B cell (primary cell): Measurements from ENCODE around the gene GPR4. TPM values are rescaled to one million over a fixed set of nuclear protein-coding genes. Genes with fewer than 3 reads are reported as not detected.

Experiments used
- ATAC-seq: fragments of 200-7000 bp; cut with Tn5 transposase; one replicate; pipeline ENCODE4 v1.10.0; 2021; ENCODE audit warnings: low read depth, mild to moderate bottlenecking, moderate number of reproducible peaks, moderate library complexity
- CTCF ChIA-PET: fragments of 350-600 bp; sonication (Branson Sonifier 250); formaldehyde crosslinking; loops from one replicate; lab custom pipeline; 2021; ENCODE audit warnings: antibody characterized with exemption, inconsistent platforms; lab: Charles Lee
- POLR2A ChIA-PET: fragments of 350-600 bp; sonication (Branson Sonifier 250); formaldehyde crosslinking; loops from one replicate; lab custom pipeline; 2021; ENCODE audit warnings: antibody characterized with exemption; lab: Charles Lee
- DNase-seq: peaks from one replicate; pipeline ENCODE4 v3.0.0; 2013
- H2AFZ ChIP-seq: 2 replicates; pipeline ENCODE4 v1.6.1; 2012; ENCODE audit warnings: mild to moderate bottlenecking, low read depth, low read length; ENCODE audit not compliant: insufficient read depth, poor library complexity, severe bottlenecking
- H3K27ac ChIP-seq, 2 donors: 1 replicate in 1 of 2; 2 replicates in 1 of 2; pipeline ENCODE4 v1.5.1; 2012 to 2013; ENCODE audit warnings: low read length in 2 of 2, mild to moderate bottlenecking in 2 of 2, moderate library complexity in 1 of 2
- H3K27me3 ChIP-seq, 4 experiments: fragments of 200-600 bp in 1 of 4; sonication (generic) in 1 of 4; replicated peaks in 1 of 4; 1 replicate in 2 of 4; 2 replicates in 2 of 4; pipeline versions ENCODE4 v1.6.1 to v1.7.0; 2013 to 2016; ENCODE audit warnings: low read length in 3 of 4, mild to moderate bottlenecking in 2 of 4, mixed read lengths in 1 of 4, moderate library complexity in 1 of 4; ENCODE audit not compliant: insufficient read depth in 4 of 4, control insufficient read depth in 3 of 4; ENCODE audit errors: control extremely low read depth in 1 of 4
- H3K36me3 ChIP-seq, 2 experiments: replicated peaks in 1 of 2; 1 replicate in 1 of 2; 2 replicates in 1 of 2; pipeline versions ENCODE4 v1.6.1 to v1.7.1; 2013; ENCODE audit warnings: low read length in 1 of 2; ENCODE audit not compliant: insufficient read depth in 2 of 2, control insufficient read depth in 1 of 2; ENCODE audit errors: control extremely low read depth in 1 of 2, extremely low read depth in 1 of 2
- H3K4me1 ChIP-seq, 2 donors: fragments of 200-600 bp in 1 of 2; sonication (generic) in 1 of 2; 1 replicate in 1 of 2; 2 replicates in 1 of 2; pipeline versions ENCODE4 v1.5.1 to v1.6.1; 2013 to 2017; ENCODE audit warnings: low read length in 2 of 2; ENCODE audit not compliant: control insufficient read depth in 2 of 2, insufficient read depth in 2 of 2
- H3K4me2 ChIP-seq: replicated peaks from 2 replicates; pipeline ENCODE3; 2012; ENCODE audit warnings: mild to moderate bottlenecking, low read depth, low read length; ENCODE audit not compliant: poor library complexity, severe bottlenecking
- H3K4me3 ChIP-seq, 5 experiments: fragments of 200-600 bp in 1 of 5; sonication (generic) in 1 of 5; 1 replicate in 3 of 5; 2 replicates in 2 of 5; pipeline versions ENCODE4 v1.5.1 to v1.7.0; 2011 to 2016; ENCODE audit warnings: low read length in 4 of 5, mild to moderate bottlenecking in 4 of 5, low read depth in 2 of 5, control low read depth in 1 of 5, moderate library complexity in 1 of 5; ENCODE audit not compliant: insufficient read depth in 1 of 5; ENCODE audit errors: control extremely low read depth in 1 of 5, extremely low read depth in 1 of 5
- H3K79me2 ChIP-seq: fragments of 200-600 bp; sonication (generic); one replicate; pipeline ENCODE4 v1.6.0; 2016; ENCODE audit warnings: low read length; ENCODE audit not compliant: control insufficient read depth, insufficient read depth
- H3K9ac ChIP-seq: fragments of 200-600 bp; sonication (generic); 2 replicates; pipeline ENCODE4 v1.6.1; 2017; ENCODE audit warnings: mild to moderate bottlenecking, low read length, moderate library complexity
- H3K9me3 ChIP-seq, 3 donors: one replicate each; pipeline versions ENCODE4 v1.6.1 to v1.7.1; 2013; ENCODE audit warnings: low read length in 2 of 3; ENCODE audit not compliant: control insufficient read depth in 2 of 3, insufficient read depth in 1 of 3; ENCODE audit errors: control extremely low read depth in 1 of 3
- H4K20me1 ChIP-seq: 2 replicates; pipeline ENCODE4 v1.6.0; 2012; ENCODE audit warnings: mild to moderate bottlenecking, low read length; ENCODE audit not compliant: insufficient read depth, control insufficient read depth, poor library complexity, severe bottlenecking
- H3K27ac Mint-ChIP-seq: one replicate; pipeline ENCODE4 v1.8.0; 2021; ENCODE audit warnings: mixed read lengths
- H3K27me3 Mint-ChIP-seq: one replicate; pipeline ENCODE4 v1.8.0; 2021; ENCODE audit warnings: mixed read lengths
- H3K4me1 Mint-ChIP-seq: one replicate; pipeline ENCODE4 v1.8.0; 2021; ENCODE audit warnings: mixed read lengths
- H3K4me3 Mint-ChIP-seq: one replicate; pipeline ENCODE4 v1.8.0; 2021; ENCODE audit warnings: mixed read lengths
- H3K9me3 Mint-ChIP-seq: one replicate; pipeline ENCODE4 v1.8.0; 2022; ENCODE audit warnings: mixed read lengths; ENCODE audit not compliant: insufficient read depth
- CTCF ChIP-seq: fragments of 200-600 bp; IDR thresholded peaks from one replicate; pipeline ENCODE4 v1.8.0; 2022; ENCODE audit warnings: antibody characterized with exemption, mild to moderate bottlenecking
- EZH2 ChIP-seq: IDR thresholded peaks from 2 replicates; pipeline ENCODE4 v1.6.1; 2012; ENCODE audit warnings: borderline replicate concordance, low read depth, mild to moderate bottlenecking, moderate library complexity, low read length; ENCODE audit not compliant: insufficient read depth, poor library complexity, severe bottlenecking
- WGBS: methylation state at CpG from one replicate; pipeline ENCODE4 v1.1.5; 2013; ENCODE audit warnings: missing lambda C conversion rate; ENCODE audit not compliant: insufficient coverage; 5-methylcytosine and 5-hydroxymethylcytosine counted together
- intact Hi-C: fragments of 100-400 bp; cut with micrococcal nuclease; formaldehyde crosslinking; loops from one replicate; pipeline ENCODE4 v1.10.0; 2022
- polyA plus RNA-seq: library from polyadenylated mRNA; depleted of rRNA; stranded (reverse); fragments of >200 nt; gene quantifications from 2 replicates; pipeline ENCODE4 v1.2.3, GENCODE V29; 2012
- total RNA-seq, 2 donors: library from RNA; stranded (reverse); fragments of 120-200 nt in 1 of 2; gene quantifications; 1 replicate in 1 of 2; 2 replicates in 1 of 2; pipeline versions ENCODE4 v1.2.3 to v1.2.4, GENCODE V29; 2013 to 2022

GPR4 gene
- total and polyA plus RNA-seq, 2 donors (not counting 1 experiment from before 2014, with no cell fraction given) = not detected

GRCh38 chr19:45560686-45561085, 41.3 kb downstream of the GPR4 start:
- H3K9me3 ChIP-seq = no peaks in the 10 kb centered on the region
- peaks cover 38% of the 10 kb centered on the region for H3K79me2 ChIP-seq
- no peaks in the 10 kb centered on the region for H3K27me3 Mint-ChIP-seq
- no peaks in the 10 kb centered on the region for H4K20me1 ChIP-seq
- no peak overlapping the region for H3K27ac Mint-ChIP-seq
- H3K4me1 ChIP-seq = peaks cover 3 to 45% of the 10 kb centered on the region in 2 donors
- peaks cover 34% of the 10 kb centered on the region for H3K4me1 Mint-ChIP-seq
- H3K4me3 ChIP-seq = no peak overlapping the region
- ChIA-PET CTCF (interaction anchor here (0.5 to 1.2 kb wide), 2 partner anchors 35 to 137 kb away, joined by 3 to 4 read pairs; partner anchors contain the start of gene ERCC1), POLR2A (no interaction called here)
- ATAC-seq = no peak
- 100% methylated on average over 4 of the region's 11 CpGs for WGBS
- H3K27me3 ChIP-seq = no peaks in the 10 kb centered on the region
- no peak overlapping the region for H2AFZ ChIP-seq
- no peak overlapping the region for H3K4me3 Mint-ChIP-seq
- intact Hi-C loops = no loop called here
- no peak overlapping the region for H3K9ac ChIP-seq
- H3K4me2 ChIP-seq = no peak overlapping the region
- TF ChIP-seq CTCF (no peak), EZH2 (no peak)
- H3K36me3 ChIP-seq = peaks cover 0 to 3% of the 10 kb centered on the region in 2 experiments
- no peaks in the 10 kb centered on the region for H3K9me3 Mint-ChIP-seq
- no peak overlapping the region for H3K27ac ChIP-seq
- DNase-seq = no peak

GRCh38 chr19:45560038-45560437, 42.0 kb downstream of the GPR4 start:
- peaks cover 3 to 45% of the 10 kb centered on the region in 2 donors for H3K4me1 ChIP-seq
- Mint-ChIP-seq H3K4me3 (no peak overlapping the region), H3K4me1 (peaks cover 34% of the 10 kb centered on the region), H3K27ac (no peak overlapping the region), H3K9me3 (no peaks in the 10 kb centered on the region), H3K27me3 (no peaks in the 10 kb centered on the region)
- no peaks in the 10 kb centered on the region for H3K9me3 ChIP-seq
- H2AFZ ChIP-seq = no peak overlapping the region
- no peak for DNase-seq
- no peaks in the 10 kb centered on the region for H4K20me1 ChIP-seq
- H3K27ac ChIP-seq = no peak overlapping the region
- H3K79me2 ChIP-seq = peaks cover 36% of the 10 kb centered on the region
- intact Hi-C loops = no loop called here
- H3K9ac ChIP-seq = no peak overlapping the region
- POLR2A ChIA-PET = no interaction called here
- no peak for TF ChIP-seq CTCF
- no peak for TF ChIP-seq EZH2
- H3K4me3 ChIP-seq = no peak overlapping the region
- WGBS = 90% methylated on average over 5 of the region's 5 CpGs
- no peak for ATAC-seq
- H3K36me3 ChIP-seq = peaks cover 0 to 3% of the 10 kb centered on the region in 2 experiments
- CTCF ChIA-PET = interaction anchor here (0.5 to 2.4 kb wide), 2 partner anchors 34 to 81 kb away, joined by 3 to 18 read pairs; no protein-coding TSS in a partner anchor
- H3K27me3 ChIP-seq = no peaks in the 10 kb centered on the region
- no peak overlapping the region for H3K4me2 ChIP-seq
